Activated naive CD4-positive, alpha-beta T cell treated with anti-CD3 and anti-CD28 coated beads for 36 hours (primary cell): ENCODE results near the gene OAF. TPM values are rescaled to one million over a fixed set of nuclear protein-coding genes. Genes with fewer than 3 reads are reported as not detected.

Source experiments
- CTCF ChIA-PET: fragments of 350-600 bp; sonication (Branson Sonifier 250); formaldehyde crosslinking; loops from one replicate; lab custom pipeline; 2021; ENCODE audit warnings: antibody characterized with exemption; lab: Charles Lee
- DNase-seq: peaks from one replicate; pipeline ENCODE4 v3.0.0-alpha.2; 2020
- H3K27ac Mint-ChIP-seq: one replicate; pipeline ENCODE4 v1.8.0; 2021; ENCODE audit warnings: mild to moderate bottlenecking, mixed read lengths
- H3K27me3 Mint-ChIP-seq: one replicate; pipeline ENCODE4 v1.8.0; 2021; ENCODE audit warnings: low read depth, mixed read lengths
- H3K36me3 Mint-ChIP-seq: one replicate; pipeline ENCODE4 v1.8.0; 2021; ENCODE audit warnings: low read depth, mixed read lengths
- H3K4me1 Mint-ChIP-seq: one replicate; pipeline ENCODE4 v1.8.0; 2021; ENCODE audit warnings: low read depth, mixed read lengths
- H3K4me3 Mint-ChIP-seq: one replicate; pipeline ENCODE4 v1.8.0; 2021; ENCODE audit warnings: mild to moderate bottlenecking, moderate library complexity, mixed read lengths
- H3K9me3 Mint-ChIP-seq: one replicate; pipeline ENCODE4 v1.8.0; 2021; ENCODE audit warnings: mixed read lengths
- intact Hi-C: fragments of 100-400 bp; cut with micrococcal nuclease; formaldehyde crosslinking; loops from one replicate; pipeline ENCODE4 v1.15.1; 2023
- total RNA-seq, 2 experiments: library from RNA; stranded (reverse); gene quantifications; one replicate each; pipeline ENCODE4 v1.2.3, GENCODE V29; 2021

The OAF gene
- total RNA-seq, 2 experiments from 2014 or later, result 1.5 to 1.6 TPM

GRCh38 chr11:120219938-120220746 is 9.3 kb downstream of the OAF start:
- no peaks in the 10 kb centered on the region for H3K27me3 Mint-ChIP-seq
- CTCF ChIA-PET, result interaction anchor here (1.3 kb wide), 1 partner anchor 81 kb away, joined by 3 read pairs; no protein-coding TSS in a partner anchor

DNA sequence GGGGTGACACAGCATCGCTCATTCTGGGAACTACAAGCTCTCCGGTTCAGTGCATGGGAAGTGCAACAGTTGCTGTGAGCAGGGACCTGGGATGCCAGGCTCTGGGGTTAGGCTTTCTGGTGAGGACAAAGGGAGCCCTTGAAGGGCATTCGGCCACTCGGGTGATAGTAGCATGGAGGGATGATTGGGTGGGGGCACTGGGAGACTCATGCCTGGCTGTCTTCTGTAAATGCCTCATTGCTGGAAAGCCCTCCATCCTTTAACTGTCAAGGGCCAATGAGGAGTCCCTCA is 9.9 kb downstream of the OAF start:
- peaks cover 3% of the 10 kb centered on the region for H3K4me1 Mint-ChIP-seq
- H3K36me3 Mint-ChIP-seq, result no peaks in the 10 kb centered on the region
- no peak for DNase-seq
- CTCF ChIA-PET, result interaction anchor here (1.3 kb wide), 1 partner anchor 81 kb away, joined by 3 read pairs; no protein-coding TSS in a partner anchor
- no peaks in the 10 kb centered on the region for H3K27me3 Mint-ChIP-seq
- no peaks in the 10 kb centered on the region for H3K9me3 Mint-ChIP-seq
- H3K27ac Mint-ChIP-seq, result no peak overlapping the region
- intact Hi-C loops, result no loop called here
- no peak overlapping the region for H3K4me3 Mint-ChIP-seq

More at GRCh38 chr11:120219938-120220746, 9.3 kb downstream of the OAF start:
- H3K4me1 Mint-ChIP-seq, result peaks cover 3% of the 10 kb centered on the region
- H3K27ac Mint-ChIP-seq, result no peak overlapping the region
- no peaks in the 10 kb centered on the region for H3K36me3 Mint-ChIP-seq
- no peaks in the 10 kb centered on the region for H3K9me3 Mint-ChIP-seq
- DNase-seq, result no peak
- intact Hi-C loops, result no loop called here
- no peak overlapping the region for H3K4me3 Mint-ChIP-seq

DNA sequence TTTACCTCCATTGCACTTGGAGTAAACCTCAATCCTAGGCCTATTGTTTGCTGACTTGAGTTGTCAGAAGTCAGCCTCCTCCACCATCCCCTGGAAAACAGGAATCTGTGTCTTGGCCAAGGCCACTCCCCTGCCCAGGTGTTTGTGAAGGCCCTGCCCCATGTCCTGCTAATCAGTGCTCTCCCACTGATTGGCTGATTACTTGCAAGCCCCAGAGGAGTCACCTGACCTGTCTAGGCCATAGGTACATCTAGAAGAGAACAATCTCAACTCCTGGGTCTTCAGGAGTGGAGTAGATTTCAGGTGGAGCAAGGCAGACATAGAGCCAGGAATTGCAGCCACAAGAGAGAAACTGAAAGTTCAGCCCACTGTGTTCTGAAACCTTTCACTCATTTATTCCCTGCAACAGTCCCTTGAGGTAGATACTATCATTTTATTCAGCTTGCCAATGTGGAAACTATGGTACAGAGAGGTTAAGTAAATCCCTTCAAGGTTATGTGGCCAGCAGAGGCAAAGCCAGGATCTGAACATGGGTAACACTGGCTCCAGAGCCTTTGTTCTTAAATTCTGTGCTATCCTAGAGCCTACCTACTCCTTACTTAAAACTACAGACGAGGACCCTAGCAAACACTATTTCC is 10.4 kb downstream of the OAF start:
- no peak overlapping the region for H3K27ac Mint-ChIP-seq
- peaks cover 3% of the 10 kb centered on the region for H3K4me1 Mint-ChIP-seq
- DNase-seq, result no peak
- CTCF ChIA-PET, result interaction anchor here (0.6 to 1.3 kb wide), 2 partner anchors 80 to 113 kb away, joined by 3 read pairs; no protein-coding TSS in a partner anchor
- H3K36me3 Mint-ChIP-seq, result no peaks in the 10 kb centered on the region
- no peak overlapping the region for H3K4me3 Mint-ChIP-seq
- no peaks in the 10 kb centered on the region for H3K27me3 Mint-ChIP-seq
- intact Hi-C loops, result no loop called here
- H3K9me3 Mint-ChIP-seq, result no peaks in the 10 kb centered on the region

DNA sequence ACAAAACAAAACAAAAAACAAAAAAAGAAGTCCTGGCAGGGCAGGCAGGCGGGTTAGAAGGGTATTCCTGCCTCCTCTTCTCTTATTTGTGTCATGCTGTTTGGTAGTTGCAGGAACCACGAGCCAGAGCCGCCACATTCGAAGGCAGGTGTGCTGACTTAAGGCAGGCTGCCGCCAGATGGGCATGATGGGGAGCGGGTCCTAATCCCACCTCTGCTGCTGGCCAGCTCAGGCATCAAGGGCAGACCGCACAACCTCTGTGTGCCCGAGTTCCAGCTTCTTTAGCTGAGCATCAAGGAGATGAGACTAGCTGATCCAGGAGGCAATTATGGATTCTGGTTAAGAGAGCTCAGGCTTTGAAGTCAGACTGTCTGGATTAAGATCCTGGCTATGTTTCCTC is 12.1 kb downstream of the OAF start:
- H3K27me3 Mint-ChIP-seq, result no peaks in the 10 kb centered on the region
- no peak overlapping the region for H3K27ac Mint-ChIP-seq
- intact Hi-C loops, result no loop called here
- H3K4me3 Mint-ChIP-seq, result no peak overlapping the region
- H3K4me1 Mint-ChIP-seq, result peaks cover 3% of the 10 kb centered on the region
- no peak for DNase-seq
- H3K9me3 Mint-ChIP-seq, result no peaks in the 10 kb centered on the region
- CTCF ChIA-PET, result interaction anchor here (1.2 to 2.2 kb wide), 3 partner anchors 9 to 77 kb away, joined by 3 to 8 read pairs (median 4); no protein-coding TSS in a partner anchor
- no peaks in the 10 kb centered on the region for H3K36me3 Mint-ChIP-seq

GRCh38 chr11:120223793-120224192 is 13.0 kb downstream of the OAF start:
- CTCF ChIA-PET, result interaction anchor here (0.6 to 2.2 kb wide), 4 partner anchors 10 to 76 kb away, joined by 3 to 8 read pairs (median 3); no protein-coding TSS in a partner anchor
- no peaks in the 10 kb centered on the region for H3K36me3 Mint-ChIP-seq
- intact Hi-C loops, result no loop called here

GRCh38 chr11:120224361-120224760 is 13.5 kb downstream of the OAF start:
- Mint-ChIP-seq H3K4me3 (no peak overlapping the region), H3K36me3 (no peaks in the 10 kb centered on the region), H3K27ac (no peak overlapping the region), H3K4me1 (peaks cover 3% of the 10 kb centered on the region), H3K9me3 (no peaks in the 10 kb centered on the region), H3K27me3 (no peaks in the 10 kb centered on the region)
- DNase-seq, result no peak
- CTCF ChIA-PET, result interaction anchor here (0.6 to 2.2 kb wide), 4 partner anchors 9 to 79 kb away, joined by 3 to 8 read pairs (median 4); no protein-coding TSS in a partner anchor
- intact Hi-C loops, result no loop called here

More at GRCh38 chr11:120223793-120224192, 13.0 kb downstream of the OAF start:
- no peak overlapping the region for H3K27ac Mint-ChIP-seq
- no peaks in the 10 kb centered on the region for H3K9me3 Mint-ChIP-seq
- H3K4me1 Mint-ChIP-seq, result peaks cover 3% of the 10 kb centered on the region
- H3K27me3 Mint-ChIP-seq, result no peaks in the 10 kb centered on the region
- DNase-seq, result no peak
- no peak overlapping the region for H3K4me3 Mint-ChIP-seq

- Mint-ChIP-seq H3K36me3 (no peaks in the 10 kb centered on the region), H3K27ac (no peak overlapping the region), H3K9me3 (no peaks in the 10 kb centered on the region), H3K4me1 (peaks cover 3% of the 10 kb centered on the region), H3K27me3 (no peaks in the 10 kb centered on the region), H3K4me3 (no peak overlapping the region)
- DNase-seq, result no peak
- intact Hi-C loops, result no loop called here
- CTCF ChIA-PET, result interaction anchor here (0.8 to 1.8 kb wide), 4 partner anchors 9 to 78 kb away, joined by 3 to 6 read pairs (median 6); no protein-coding TSS in a partner anchor
These were observed 14.4 kb downstream of the OAF start for GRCh38 chr11:120224972-120225909.

- Mint-ChIP-seq H3K4me1 (peaks cover 3% of the 10 kb centered on the region), H3K27me3 (no peaks in the 10 kb centered on the region), H3K4me3 (no peak overlapping the region), H3K36me3 (no peaks in the 10 kb centered on the region), H3K9me3 (no peaks in the 10 kb centered on the region), H3K27ac (no peak overlapping the region)
- CTCF ChIA-PET, result interaction anchor here (1.5 to 1.8 kb wide), 2 partner anchors 10 to 77 kb away, joined by 6 read pairs; no protein-coding TSS in a partner anchor
- DNase-seq, result no peak
- intact Hi-C loops, result no loop called here
These were observed 15.4 kb downstream of the OAF start for GRCh38 chr11:120226242-120226641.

GRCh38 chr11:120226714-120227113 is 15.9 kb downstream of the OAF start:
- Mint-ChIP-seq H3K4me1 (peaks cover 3% of the 10 kb centered on the region), H3K36me3 (no peaks in the 10 kb centered on the region), H3K9me3 (no peaks in the 10 kb centered on the region), H3K27ac (no peak overlapping the region), H3K27me3 (no peaks in the 10 kb centered on the region), H3K4me3 (no peak overlapping the region)
- no peak for DNase-seq
- intact Hi-C loops, result no loop called here
- CTCF ChIA-PET, result no interaction called here

DNA sequence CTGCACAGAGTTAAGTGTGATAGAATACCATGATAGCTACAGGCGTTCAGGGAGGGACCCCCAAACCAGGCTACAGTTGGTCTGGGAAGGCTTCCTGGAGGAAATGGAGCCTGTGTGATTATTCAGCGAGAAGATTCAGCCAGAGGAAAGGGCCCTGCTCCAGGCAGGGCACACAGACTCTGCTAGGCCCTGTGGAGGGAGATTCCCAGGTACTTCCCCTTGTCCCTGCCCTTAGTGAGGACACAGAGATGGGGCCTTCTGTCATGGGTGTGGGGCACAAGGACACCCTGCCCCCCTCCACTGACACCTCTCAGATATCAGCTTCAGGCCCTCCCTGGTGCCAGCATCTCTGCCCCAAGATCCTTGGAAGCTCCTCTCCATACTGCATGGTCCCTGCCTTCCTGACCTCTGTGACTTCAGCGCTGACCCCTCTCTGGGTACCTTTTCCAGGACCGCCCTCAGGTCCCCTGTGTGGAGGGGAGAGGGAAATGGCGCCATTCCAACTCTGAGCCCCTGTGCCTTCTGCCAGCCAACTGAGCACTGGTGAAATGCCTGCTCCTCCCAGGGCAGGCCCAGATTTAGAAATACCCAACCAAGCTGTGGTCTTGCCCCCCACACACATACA is 16.5 kb downstream of the OAF start:
- no peak for DNase-seq
- Mint-ChIP-seq H3K9me3 (no peaks in the 10 kb centered on the region), H3K4me3 (no peak overlapping the region), H3K27ac (no peak overlapping the region), H3K4me1 (peaks cover 3% of the 10 kb centered on the region), H3K36me3 (no peaks in the 10 kb centered on the region), H3K27me3 (no peaks in the 10 kb centered on the region)
- intact Hi-C loops, result no loop called here
- CTCF ChIA-PET, result interaction anchor here (1.1 to 13.9 kb wide), 2 partner anchors 59 to 73 kb away, joined by 6 to 188 read pairs; no protein-coding TSS in a partner anchor

DNA sequence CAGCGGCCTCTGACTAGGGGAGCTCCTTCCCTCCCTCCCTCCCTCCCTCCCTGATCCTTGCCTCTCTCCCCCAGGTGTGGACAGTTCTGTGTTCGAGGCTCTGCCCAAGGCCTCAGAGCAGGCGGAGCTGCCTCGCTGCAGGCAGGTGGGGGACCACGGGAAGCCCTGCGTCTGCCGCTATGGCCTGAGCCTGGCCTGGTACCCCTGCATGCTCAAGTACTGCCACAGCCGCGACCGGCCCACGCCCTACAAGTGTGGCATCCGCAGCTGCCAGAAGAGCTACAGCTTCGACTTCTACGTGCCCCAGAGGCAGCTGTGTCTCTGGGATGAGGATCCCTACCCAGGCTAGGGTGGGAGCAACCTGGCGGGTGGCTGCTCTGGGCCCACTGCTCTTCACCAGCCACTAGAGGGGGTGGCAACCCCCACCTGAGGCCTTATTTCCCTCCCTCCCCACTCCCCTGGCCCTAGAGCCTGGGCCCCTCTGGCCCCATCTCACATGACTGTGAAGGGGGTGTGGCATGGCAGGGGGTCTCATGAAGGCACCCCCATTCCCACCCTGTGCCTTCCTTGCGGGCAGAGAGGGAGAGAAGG is 18.1 kb downstream of the OAF start:
- H3K9me3 Mint-ChIP-seq, result no peaks in the 10 kb centered on the region
- intact Hi-C loops, result no loop called here
- H3K4me1 Mint-ChIP-seq, result peaks cover 3% of the 10 kb centered on the region

More for the DNA sequence above, 18.1 kb downstream of the OAF start:
- Mint-ChIP-seq H3K27ac (no peak overlapping the region), H3K4me3 (no peak overlapping the region), H3K36me3 (no peaks in the 10 kb centered on the region), H3K27me3 (no peaks in the 10 kb centered on the region)
- CTCF ChIA-PET, result interaction anchor here (0.9 to 13.9 kb wide), 13 partner anchors 9 to 121 kb away, joined by 3 to 188 read pairs (median 5); partner anchors contain the start of gene POU2F3
- no peak for DNase-seq
